GM11168 (cell line): ENCODE measurements around the gene RELL1.

ENCODE experiments used
- in situ Hi-C: fragments of 300-500 bp; cut with MboI; formaldehyde crosslinking; loops from one replicate; pipeline ENCODE4 v1.12.0; 2022; ENCODE audit warnings: low sequenced_read_pairs; ENCODE audit not compliant: unreplicated experiment

The RELL1 gene

GRCh38 chr4:37561196-37561802 lies 124.9 kb downstream of the RELL1 start:
- in situ Hi-C loops: loop anchor here (10.0 kb wide), 1 partner anchor 106 kb away; a partner anchor contains a TSS
